Suprapubic skin (tissue), 4 donors: ENCODE measurements around the gene CADM2.

Experiments used
- EP300 ChIP-seq: sonication (generic); formaldehyde crosslinking; IDR thresholded peaks from one replicate; pipeline ENCODE4 v1.6.1; 2017; ENCODE audit warnings: antibody characterized with exemption
- POLR2A ChIP-seq, 2 donors: fragments of 450-650 bp; IDR thresholded peaks; one replicate each; pipeline ENCODE4 v1.6.1; 2017; ENCODE audit warnings: antibody characterized with exemption in 2 of 2, mild to moderate bottlenecking in 2 of 2, moderate library complexity in 2 of 2
- POLR2AphosphoS5 ChIP-seq, 3 donors: sonication (generic); formaldehyde crosslinking; IDR thresholded peaks; one replicate each; pipeline ENCODE4 v1.6.1; 2017; ENCODE audit warnings: antibody characterized with exemption in 3 of 3
- TF ChIP-seq, protein P1 (sequence below), 2 donors: fragments of 200-600 bp in 1 of 2; fragments of 450-650 bp in 1 of 2; sonication (generic) in 1 of 2; IDR thresholded peaks; one replicate each; pipeline ENCODE4 v1.5.1; 2016 to 2019; ENCODE audit warnings: antibody characterized with exemption in 2 of 2, mild to moderate bottlenecking in 1 of 2, moderate library complexity in 1 of 2

DNA sequence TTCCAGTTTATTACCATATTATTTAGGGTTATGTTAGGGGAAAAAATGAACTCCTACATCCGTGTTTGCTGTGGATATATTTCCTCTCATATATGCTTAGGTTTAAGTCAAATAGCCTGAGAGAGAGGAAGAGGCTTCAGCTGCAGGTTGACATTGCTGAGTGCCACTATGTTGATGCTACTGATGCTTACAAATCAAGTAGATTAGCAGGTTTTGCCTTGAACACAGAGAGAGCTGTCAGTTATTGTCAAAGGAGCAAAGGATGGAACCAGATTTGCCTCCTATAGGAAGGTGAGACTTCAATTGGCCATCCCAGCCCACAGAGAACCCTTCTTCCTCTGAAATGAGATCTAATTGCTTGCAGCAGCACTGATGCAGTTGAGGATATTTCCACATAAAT lies 339.2 kb downstream of the CADM2 start:
- TF ChIP-seq POLR2A (IDR thresholded peaks at IDR 0.05) (no peak), EP300 (no peak), POLR2AphosphoS5 (IDR thresholded peaks at IDR 0.05) (no peak)
- TF ChIP-seq, protein P1, sequence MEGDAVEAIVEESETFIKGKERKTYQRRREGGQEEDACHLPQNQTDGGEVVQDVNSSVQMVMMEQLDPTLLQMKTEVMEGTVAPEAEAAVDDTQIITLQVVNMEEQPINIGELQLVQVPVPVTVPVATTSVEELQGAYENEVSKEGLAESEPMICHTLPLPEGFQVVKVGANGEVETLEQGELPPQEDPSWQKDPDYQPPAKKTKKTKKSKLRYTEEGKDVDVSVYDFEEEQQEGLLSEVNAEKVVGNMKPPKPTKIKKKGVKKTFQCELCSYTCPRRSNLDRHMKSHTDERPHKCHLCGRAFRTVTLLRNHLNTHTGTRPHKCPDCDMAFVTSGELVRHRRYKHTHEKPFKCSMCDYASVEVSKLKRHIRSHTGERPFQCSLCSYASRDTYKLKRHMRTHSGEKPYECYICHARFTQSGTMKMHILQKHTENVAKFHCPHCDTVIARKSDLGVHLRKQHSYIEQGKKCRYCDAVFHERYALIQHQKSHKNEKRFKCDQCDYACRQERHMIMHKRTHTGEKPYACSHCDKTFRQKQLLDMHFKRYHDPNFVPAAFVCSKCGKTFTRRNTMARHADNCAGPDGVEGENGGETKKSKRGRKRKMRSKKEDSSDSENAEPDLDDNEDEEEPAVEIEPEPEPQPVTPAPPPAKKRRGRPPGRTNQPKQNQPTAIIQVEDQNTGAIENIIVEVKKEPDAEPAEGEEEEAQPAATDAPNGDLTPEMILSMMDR (IDR thresholded peaks at IDR 0.05) = no peak
